HepG2 (cell line): ENCODE measurements around the gene PA2G4. TPM values are rescaled to one million over a fixed set of nuclear protein-coding genes. Genes with fewer than 3 reads are reported as not detected.

Source experiments
- CCDC6 ChIP-seq: sonication (generic); formaldehyde crosslinking; IDR thresholded peaks from 2 replicates; pipeline ENCODE4 v1.8.1; 2022; ENCODE audit warnings: mild to moderate bottlenecking, missing genetic modification reagents, moderate library complexity
- CEBPG ChIP-seq: IDR thresholded peaks from 2 replicates; pipeline ENCODE4 v1.6.1; 2016
- GATA4 ChIP-seq: sonication (generic); IDR thresholded peaks from 2 replicates; pipeline ENCODE4 v1.6.1; 2016; ENCODE audit warnings: antibody characterized with exemption, low read depth, borderline replicate concordance
- GLMP ChIP-seq: sonication (generic); formaldehyde crosslinking; IDR thresholded peaks from 2 replicates; pipeline ENCODE4 v1.9.0; 2021; ENCODE audit warnings: missing genetic modification reagents, mild to moderate bottlenecking, borderline replicate concordance
- HINFP ChIP-seq: sonication (generic); formaldehyde crosslinking; IDR thresholded peaks from 2 replicates; pipeline ENCODE4 v1.4.0; 2020; ENCODE audit warnings: low read depth, mild to moderate bottlenecking, missing genetic modification reagents
- KDM2A ChIP-seq: sonication (generic); formaldehyde crosslinking; IDR thresholded peaks from 2 replicates; pipeline ENCODE4 v1.4.0; 2020; ENCODE audit warnings: low read depth, missing genetic modification reagents, borderline replicate concordance
- NR1H2 ChIP-seq: sonication (generic); formaldehyde crosslinking; IDR thresholded peaks from 2 replicates; pipeline ENCODE4 v1.8.1; 2022; ENCODE audit warnings: low read depth, missing genetic modification reagents, borderline replicate concordance
- POLR2G ChIP-seq: fragments of 200-400 bp; formaldehyde crosslinking; IDR thresholded peaks from 2 replicates; pipeline ENCODE4 v1.6.1; 2018; ENCODE audit warnings: mild to moderate bottlenecking, low read depth, low read length, moderate library complexity
- RBM22 ChIP-seq: fragments of 200-400 bp; formaldehyde crosslinking; optimal IDR thresholded peaks from 2 replicates; pipeline ENCODE3; 2017; ENCODE audit warnings: mild to moderate bottlenecking, low read length, moderate library complexity
- SKIL ChIP-seq: sonication (generic); formaldehyde crosslinking; IDR thresholded peaks from 2 replicates; pipeline ENCODE4 v1.8.0; 2022; ENCODE audit warnings: missing genetic modification reagents, mild to moderate bottlenecking, moderate library complexity, borderline replicate concordance
- SRSF1 ChIP-seq: fragments of 200-400 bp; formaldehyde crosslinking; optimal IDR thresholded peaks from 2 replicates; pipeline ENCODE3; 2017; ENCODE audit warnings: mild to moderate bottlenecking, low read depth, low read length, moderate library complexity
- TFAP4 ChIP-seq: sonication (generic); IDR thresholded peaks from 2 replicates; pipeline ENCODE4 v1.6.1; 2016; ENCODE audit warnings: low read depth, borderline replicate concordance
- YY1 ChIP-seq: IDR thresholded peaks from 2 replicates; pipeline ENCODE4 v1.6.1; 2011; ENCODE audit warnings: low read length, low read depth, moderate library complexity, mild to moderate bottlenecking; ENCODE audit not compliant: insufficient read depth, insufficient replicate concordance
- ZFP36 ChIP-seq: fragments of 150-350 bp; IDR thresholded peaks from 2 replicates; pipeline ENCODE4 v1.6.1; 2018; ENCODE audit warnings: borderline replicate concordance, low read length, low read depth; ENCODE audit not compliant: partially characterized antibody
- ZNF138 ChIP-seq: sonication (generic); formaldehyde crosslinking; IDR thresholded peaks from 2 replicates; pipeline ENCODE4 v1.5.0; 2020; ENCODE audit warnings: mild to moderate bottlenecking, low read depth, missing genetic modification reagents
- ZNF354B ChIP-seq: sonication (generic); formaldehyde crosslinking; IDR thresholded peaks from 2 replicates; pipeline ENCODE4 v1.8.0; 2022; ENCODE audit warnings: mild to moderate bottlenecking, missing genetic modification reagents
- ZNF414 ChIP-seq: sonication (generic); formaldehyde crosslinking; IDR thresholded peaks from 2 replicates; pipeline ENCODE4 v1.5.0; 2020; ENCODE audit warnings: missing genetic modification reagents
- ZNF431 ChIP-seq: sonication (generic); formaldehyde crosslinking; IDR thresholded peaks from 2 replicates; pipeline ENCODE4 v1.9.0; 2022; ENCODE audit warnings: missing genetic modification reagents, low read depth, mild to moderate bottlenecking, borderline replicate concordance
- ZNF569 ChIP-seq: sonication (generic); formaldehyde crosslinking; IDR thresholded peaks from 2 replicates; pipeline ENCODE4 v1.5.0; 2020; ENCODE audit warnings: mild to moderate bottlenecking, missing genetic modification reagents, moderate library complexity, borderline replicate concordance
- ZNF724P ChIP-seq: sonication (generic); formaldehyde crosslinking; IDR thresholded peaks from 2 replicates; pipeline ENCODE4 v1.8.0; 2022; ENCODE audit warnings: missing genetic modification reagents, borderline replicate concordance
- ZNF816 ChIP-seq: sonication (generic); formaldehyde crosslinking; IDR thresholded peaks from 2 replicates; pipeline ENCODE4 v1.8.0; 2022; ENCODE audit warnings: missing genetic modification reagents, mild to moderate bottlenecking, borderline replicate concordance
- polyA plus RNA-seq, 8 experiments: library from polyadenylated mRNA; depleted of rRNA in 3 of 8; stranded (reverse) in 7 of 8; unstranded in 1 of 8; fragments of >200 nt; fragmentation: Illumina TruSeq in 4 of 8; extraction: Trizol in 4 of 8; gene quantifications; 2 replicates each; pipeline versions ENCODE4 v1.2.1 to v1.2.3, GENCODE V29; 2011 to 2016; ENCODE audit warnings: low read depth in 4 of 8, missing spikeins in 1 of 8, mixed read lengths in 1 of 8; ENCODE audit not compliant: insufficient read depth in 1 of 8
- total RNA-seq, 5 experiments: library from RNA; depleted of rRNA; stranded (reverse); fragments of >200 nt; fragmentation: Illumina TruSeq; extraction: Trizol; gene quantifications; 2 replicates each; pipeline ENCODE4 v1.2.3, GENCODE V29; 2016; ENCODE audit warnings: low read depth in 1 of 5

PA2G4 gene
- total and polyA plus RNA-seq, 2 of the 13 experiments (the other 11 are each of a cell fraction or from before 2014, with no cell fraction given) = 147 to 240 TPM

- TF ChIP-seq GATA4 (peak; percentile 87; the same call in 1 of the 2 replicates), GLMP (no peak), CEBPG (peak; percentile 83), ZNF431 (CRISPR knock-in tag) (no peak), CCDC6 (CRISPR knock-in tag) (peak; percentile 20; the same call in 1 of the 2 replicates), HINFP (CRISPR knock-in tag) (peak; percentile 58; the same call in 1 of the 2 replicates), ZNF569 (CRISPR knock-in tag) (no peak), ZNF414 (CRISPR knock-in tag) (peak; percentile 39), YY1 (peak; percentile 90), KDM2A (CRISPR knock-in tag) (peak; percentile 93), RBM22 (peak; percentile 77), POLR2G (peak; percentile 99), ZNF354B (CRISPR knock-in tag) (0 out of 2 replicates have a peak, but pooled peaks have one; percentile 57), TFAP4 (no peak), ZNF816 (CRISPR knock-in tag) (0 out of 2 replicates have a peak, but pooled peaks have one; percentile 78), ZNF724P (0 out of 2 replicates have a peak, but pooled peaks have one; percentile 36), ZFP36 (no peak), SRSF1 (peak; percentile 62), NR1H2 (CRISPR knock-in tag) (no peak), ZNF138 (CRISPR knock-in tag) (0 out of 2 replicates have a peak, but pooled peaks have one; percentile 30), SKIL (peak; percentile 23; the same call in 1 of the 2 replicates)
Observed at GRCh38 chr12:56158029-56158925, 53.9 kb downstream of the PA2G4 start, which contains the start of gene MYL6 (continued).
